GM20000 (cell line): Measurements from ENCODE around the gene TAOK3.

ENCODE experiments used
- DNase-seq: peaks from one replicate; pipeline ENCODE4 v3.0.0; 2012; ENCODE audit warnings: low spot score
- CTCF ChIP-seq: IDR thresholded peaks from 2 replicates; pipeline ENCODE4 v1.5.1; 2012; ENCODE audit warnings: mild to moderate bottlenecking, control low read depth; ENCODE audit errors: extremely low read depth, missing control alignments

Gene TAOK3

GRCh38 chr12:118103601-118104382 is 268.9 kb downstream of the TAOK3 start, which contains the start of gene VSIG10:
VSIG10 (minus strand) TSS chr12:118104011; CDS start chr12:118103671, 340 bp downstream.
- no peak for TF ChIP-seq CTCF
- peak; percentile 73 for DNase-seq

- peak; percentile 35 for DNase-seq
- TF ChIP-seq CTCF: no peak
Observed at GRCh38 chr12:118103201-118103600, 269.5 kb downstream of the TAOK3 start.

DNA sequence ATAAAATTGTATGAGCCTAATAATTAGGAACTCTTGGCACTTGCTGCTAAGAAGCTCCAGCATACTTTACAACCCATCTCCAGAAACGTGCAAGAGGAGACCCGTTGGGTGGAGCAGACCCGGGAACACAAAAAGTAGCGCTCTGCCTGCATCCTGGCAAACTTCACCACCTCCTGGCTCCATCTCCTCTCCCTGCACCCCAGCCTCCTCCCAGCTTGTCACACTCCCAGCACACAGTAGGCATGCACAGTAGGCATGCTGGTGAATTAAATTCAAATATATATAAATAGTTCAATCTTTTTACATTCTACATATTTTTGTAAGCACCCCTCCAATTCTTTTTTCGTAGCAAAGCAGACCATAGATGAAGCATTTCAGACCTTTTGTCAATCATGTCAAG is 270.1 kb downstream of the TAOK3 start:
- TF ChIP-seq CTCF: no peak
- DNase-seq: no peak

GRCh38 chr12:118102070-118102469 is 270.6 kb downstream of the TAOK3 start:
- TF ChIP-seq CTCF: no peak
- DNase-seq: no peak

DNA sequence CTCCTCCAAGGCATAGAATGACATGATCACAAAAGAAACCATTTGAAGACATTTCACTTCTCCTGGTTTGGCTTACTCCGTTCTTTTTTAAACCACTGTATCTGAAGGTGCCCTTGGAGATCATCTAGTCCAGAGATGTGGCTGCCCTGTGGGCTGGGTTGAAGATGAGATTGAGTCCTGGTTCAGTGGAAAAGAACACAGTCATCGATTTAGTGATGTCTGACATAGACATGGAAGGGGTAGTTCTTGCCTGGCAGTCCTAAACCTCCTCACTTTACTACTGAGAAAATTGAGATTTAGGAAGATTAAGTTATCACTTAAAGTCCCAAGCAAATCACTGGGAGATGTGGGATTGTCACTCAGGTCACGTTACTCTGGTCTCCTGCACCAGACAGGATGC is 271.7 kb downstream of the TAOK3 start:
- no peak for DNase-seq
- no peak for TF ChIP-seq CTCF
